Adrenal gland (tissue), 12 donors: Measurements from ENCODE around the gene CRHR1. TPM values are rescaled to one million over a fixed set of nuclear protein-coding genes. Genes with fewer than 3 reads are reported as not detected.

Experiments used
- DNase-seq, 7 donors: peaks; one replicate each; pipeline ENCODE4 v3.0.0-alpha.2; 2019 to 2020
- H3K27ac ChIP-seq, 5 donors: fragments of 200-600 bp; sonication (generic) in 4 of 5; 1 replicate in 3 of 5; 2 replicates in 2 of 5; pipeline versions ENCODE4 v1.5.1 to v1.8.0; 2016 to 2020; ENCODE audit warnings: mild to moderate bottlenecking in 1 of 5
- H3K27me3 ChIP-seq: fragments of 200-600 bp; 2 replicates; pipeline ENCODE4 v1.8.0; 2021
- H3K36me3 ChIP-seq, 2 donors: fragments of 200-600 bp; replicated peaks in 1 of 2; 1 replicate in 1 of 2; 2 replicates in 1 of 2; pipeline versions ENCODE4 v1.5.1 to v1.8.0; 2018 to 2022
- H3K4me1 ChIP-seq, 2 donors: fragments of 200-600 bp; replicated peaks in 1 of 2; 1 replicate in 1 of 2; 2 replicates in 1 of 2; pipeline versions ENCODE4 v1.5.1 to v1.8.0; 2018 to 2021
- H3K4me3 ChIP-seq, 4 donors: fragments of 200-600 bp; sonication (generic) in 3 of 4; one replicate each; pipeline ENCODE4 v1.5.1; 2016 to 2018
- H3K9me3 ChIP-seq, 3 donors: fragments of 200-600 bp; sonication (generic) in 1 of 3; replicated peaks in 1 of 3; 1 replicate in 2 of 3; 2 replicates in 1 of 3; pipeline versions ENCODE4 v1.5.1 to v1.8.0; 2016 to 2021
- CTCF ChIP-seq, 6 experiments: fragments of 450-650 bp in 4 of 6; fragments of 200-600 bp in 2 of 6; sonication (generic) in 1 of 6; IDR thresholded peaks; 1 replicate in 5 of 6; 2 replicates in 1 of 6; pipeline versions ENCODE4 v1.5.1 to v1.8.0; 2016 to 2021; ENCODE audit warnings: antibody characterized with exemption in 6 of 6, mild to moderate bottlenecking in 2 of 6, moderate library complexity in 1 of 6
- POLR2A ChIP-seq, 2 donors: fragments of 450-650 bp; IDR thresholded peaks; one replicate each; pipeline ENCODE4 v1.6.1; 2017; ENCODE audit warnings: antibody characterized with exemption in 2 of 2, mild to moderate bottlenecking in 2 of 2, moderate library complexity in 1 of 2
- WGBS, 4 donors: extraction: QIAGEN DNeasy Blood & Tissue Kit in 2 of 4; methylation state at CpG; one replicate each; pipeline versions ENCODE4 v1.1.5 to v1.1.7; 2013 to 2017; 5-methylcytosine and 5-hydroxymethylcytosine counted together
- intact Hi-C, 2 donors: fragments of 100-400 bp; cut with DNase I; formaldehyde crosslinking; loops; one replicate each; pipeline versions ENCODE4 v1.14.1 to v1.15.0; 2022 to 2023
- polyA plus RNA-seq, 3 donors: library from polyadenylated mRNA; stranded (reverse); fragments of 200-250 nt in 2 of 3; fragments of 350-450 nt in 1 of 3; fragmentation: Illumina TruSeq in 1 of 3; extraction: RNeasy Lipid Tissue Mini Kit (QIAGEN cat#74804) in 1 of 3; gene quantifications; one replicate each; pipeline ENCODE4 v1.2.3, GENCODE V29; 2013 to 2014
- total RNA-seq, 9 donors: library from RNA; depleted of rRNA in 4 of 9; stranded (reverse); fragments of >200 nt in 4 of 9; fragments of 120-200 nt in 1 of 9; fragmentation: NEBNext Ultra II Directional in 1 of 9; extraction: Animal tissue kit (Norgen Biotek cat#: 25700) in 1 of 9; gene quantifications; one replicate each; pipeline versions ENCODE4 v1.1.0 to v1.2.4, GENCODE V29; 2013 to 2023
- donor health status: healthy with polysubstance abuse.
- donor health status: Bipolar disorder and iron deficiency.
- donor health status: DM: yes; HTN: yes; CAD: no.
- donor health status: DM: no; HTN: no; CAD: no.
- donor health status: DM: no; HTN: no; CAD: no.
- donor health status: DM: yes; HTN: yes; CAD: no.

Gene CRHR1
- total and polyA plus RNA-seq, 12 donors = 0.27 TPM; not detected in 11

DNA sequence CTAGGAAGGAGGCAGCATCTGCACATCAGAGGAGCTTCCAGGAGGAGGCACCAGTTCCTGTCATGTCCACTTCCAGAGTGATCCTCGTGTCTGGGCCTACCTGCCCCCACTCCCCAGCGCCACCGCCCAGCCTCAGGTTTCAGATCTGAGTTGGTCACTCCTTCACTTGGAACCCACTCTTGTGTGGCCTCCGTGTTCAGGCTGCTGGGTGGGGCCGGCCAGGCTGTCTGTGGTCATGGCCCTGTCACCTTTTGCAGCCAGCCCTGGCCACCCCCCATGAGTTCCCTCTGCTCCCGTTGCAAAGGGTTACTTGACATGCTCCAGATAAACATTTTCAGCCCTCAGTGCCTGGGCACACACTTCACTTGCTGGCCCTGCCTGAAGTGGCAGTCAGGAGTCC is 33.9 kb downstream of the CRHR1 start:
- intact Hi-C loops = no loop called here
- no peaks in the 10 kb centered on the region for H3K27me3 ChIP-seq
- H3K4me3 ChIP-seq = no peak overlapping the region
- no peaks in the 10 kb centered on the region for H3K4me1 ChIP-seq
- H3K9me3 ChIP-seq = no peaks in the 10 kb centered on the region
- H3K27ac ChIP-seq = no peak overlapping the region
- TF ChIP-seq POLR2A (IDR thresholded peaks at IDR 0.05) (no peak), CTCF (IDR thresholded peaks at IDR 0.05) (no peak)
- H3K36me3 ChIP-seq = no peaks in the 10 kb centered on the region
- WGBS, 4 donors = 67 to 73% (median 69%) methylated on average over 5 to 6 of the region's 6 CpGs
- DNase-seq = no peak

DNA sequence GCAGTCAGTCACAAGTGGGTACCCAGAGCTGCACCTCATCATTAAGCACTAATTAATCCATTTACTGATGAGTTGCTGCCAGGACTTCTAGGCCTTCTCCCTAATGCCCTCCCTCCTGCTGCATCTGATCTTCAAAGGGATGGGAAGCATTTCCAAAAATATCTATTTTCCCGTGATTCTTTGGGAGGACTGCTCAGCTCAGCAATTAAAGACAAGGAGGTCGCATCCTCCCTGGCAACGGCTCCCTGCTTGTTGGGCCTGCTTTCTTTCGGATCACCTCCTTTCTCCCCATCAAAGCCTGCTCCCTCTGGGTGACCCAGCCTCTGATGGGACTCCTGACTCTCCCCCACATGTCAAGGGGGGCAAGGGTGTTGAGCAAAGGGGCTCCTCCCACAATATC is 34.6 kb downstream of the CRHR1 start:
- TF ChIP-seq POLR2A (IDR thresholded peaks at IDR 0.05) (no peak), CTCF (IDR thresholded peaks at IDR 0.05) (no peak)
- no peaks in the 10 kb centered on the region for H3K9me3 ChIP-seq
- intact Hi-C loops = no loop called here
- no peak overlapping the region for H3K4me3 ChIP-seq
- H3K4me1 ChIP-seq = no peaks in the 10 kb centered on the region
- WGBS, 4 donors = 61 to 78% (median 70%) methylated on average over 4 of the region's 4 CpGs
- H3K27ac ChIP-seq = no peak overlapping the region
- no peaks in the 10 kb centered on the region for H3K36me3 ChIP-seq
- H3K27me3 ChIP-seq = no peaks in the 10 kb centered on the region
- no peak for DNase-seq

DNA sequence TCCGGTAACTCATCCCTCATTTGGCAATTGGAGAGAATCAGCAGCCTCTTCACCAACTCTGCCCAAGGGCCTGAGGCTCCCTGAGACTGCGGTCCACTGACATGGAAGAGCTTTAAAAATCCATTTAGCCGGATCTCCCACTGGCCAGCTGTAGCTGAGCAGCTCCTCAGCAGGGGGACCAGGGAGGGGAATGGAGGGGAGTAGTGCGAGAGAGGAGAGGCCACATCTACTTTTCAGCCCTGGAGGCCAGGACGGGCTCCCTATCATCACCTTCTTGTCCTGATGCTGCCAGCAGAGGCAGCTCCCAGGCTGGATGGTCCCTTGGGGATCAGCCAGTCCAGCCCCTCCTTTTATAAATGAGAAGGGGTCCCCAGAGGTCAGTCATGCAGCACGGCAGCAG is 35.5 kb downstream of the CRHR1 start:
- TF ChIP-seq POLR2A (IDR thresholded peaks at IDR 0.05) (no peak), CTCF (IDR thresholded peaks at IDR 0.05) (no peak)
- no peaks in the 10 kb centered on the region for H3K36me3 ChIP-seq
- H3K9me3 ChIP-seq = no peaks in the 10 kb centered on the region
- no peaks in the 10 kb centered on the region for H3K27me3 ChIP-seq
- WGBS, 4 donors = 81 to 88% (median 86%) methylated on average over 3 to 6 of the region's 6 CpGs
- no peak overlapping the region for H3K4me3 ChIP-seq
- intact Hi-C loops = no loop called here
- no peak overlapping the region for H3K27ac ChIP-seq
- no peaks in the 10 kb centered on the region for H3K4me1 ChIP-seq
- DNase-seq = no peak

DNA sequence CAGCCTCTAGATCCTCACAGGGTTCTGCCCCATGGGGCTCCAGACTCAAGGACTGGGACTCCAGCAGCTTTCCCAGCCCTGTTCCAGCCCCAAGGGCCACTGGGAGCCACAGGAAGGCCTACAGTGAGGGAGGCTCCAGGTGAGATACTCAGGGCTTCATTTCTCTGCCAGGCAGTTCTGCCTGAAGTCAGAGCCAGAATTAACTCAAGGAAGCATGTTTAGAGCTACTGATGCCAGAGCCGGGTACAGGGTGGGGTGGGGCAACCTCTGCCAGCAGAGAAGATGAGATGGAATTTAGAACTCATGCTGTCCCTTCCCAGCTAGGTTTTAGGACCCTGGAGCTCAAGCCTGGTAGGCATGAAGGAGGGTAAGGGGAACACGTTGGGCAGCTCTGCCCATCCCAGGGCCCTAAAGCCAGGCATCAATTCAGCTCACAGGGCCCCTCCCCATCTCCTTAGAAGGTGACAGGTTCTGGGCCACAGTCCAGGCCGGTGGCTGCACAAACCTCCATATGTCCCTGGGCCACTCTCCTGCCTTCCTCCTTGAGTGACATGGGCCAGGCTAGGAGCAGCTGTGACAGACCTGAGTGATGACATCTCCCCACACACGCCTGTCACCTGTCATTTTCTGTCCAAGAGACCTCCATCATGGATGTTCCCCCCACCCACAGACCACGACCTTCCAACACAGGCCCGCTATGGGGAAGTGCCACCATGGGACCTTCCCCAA is 36.1 kb downstream of the CRHR1 start:
- no peak for DNase-seq
- TF ChIP-seq POLR2A (IDR thresholded peaks at IDR 0.05) = no peak
- TF ChIP-seq CTCF (IDR thresholded peaks at IDR 0.05) = no peak
- no peaks in the 10 kb centered on the region for H3K36me3 ChIP-seq
- H3K27ac ChIP-seq = no peak overlapping the region
- H3K9me3 ChIP-seq = no peaks in the 10 kb centered on the region
- no peak overlapping the region for H3K4me3 ChIP-seq
- no peaks in the 10 kb centered on the region for H3K27me3 ChIP-seq
- 62 to 71% (median 66%) methylated on average over 3 to 6 of the region's 6 CpGs for WGBS, 4 donors
- intact Hi-C loops = no loop called here
- no peaks in the 10 kb centered on the region for H3K4me1 ChIP-seq
